ENCODE results near the gene RASA1.

RASA1 gene

GRCh38 chr5:87267574-87268125, at the start of gene RASA1:
Gene RASA1, plus strand, starts transcription at chr5:87267883. Its CDS starts 569 bp downstream, at chr5:87268452.
- TF ChIP-seq, protein P1, sequence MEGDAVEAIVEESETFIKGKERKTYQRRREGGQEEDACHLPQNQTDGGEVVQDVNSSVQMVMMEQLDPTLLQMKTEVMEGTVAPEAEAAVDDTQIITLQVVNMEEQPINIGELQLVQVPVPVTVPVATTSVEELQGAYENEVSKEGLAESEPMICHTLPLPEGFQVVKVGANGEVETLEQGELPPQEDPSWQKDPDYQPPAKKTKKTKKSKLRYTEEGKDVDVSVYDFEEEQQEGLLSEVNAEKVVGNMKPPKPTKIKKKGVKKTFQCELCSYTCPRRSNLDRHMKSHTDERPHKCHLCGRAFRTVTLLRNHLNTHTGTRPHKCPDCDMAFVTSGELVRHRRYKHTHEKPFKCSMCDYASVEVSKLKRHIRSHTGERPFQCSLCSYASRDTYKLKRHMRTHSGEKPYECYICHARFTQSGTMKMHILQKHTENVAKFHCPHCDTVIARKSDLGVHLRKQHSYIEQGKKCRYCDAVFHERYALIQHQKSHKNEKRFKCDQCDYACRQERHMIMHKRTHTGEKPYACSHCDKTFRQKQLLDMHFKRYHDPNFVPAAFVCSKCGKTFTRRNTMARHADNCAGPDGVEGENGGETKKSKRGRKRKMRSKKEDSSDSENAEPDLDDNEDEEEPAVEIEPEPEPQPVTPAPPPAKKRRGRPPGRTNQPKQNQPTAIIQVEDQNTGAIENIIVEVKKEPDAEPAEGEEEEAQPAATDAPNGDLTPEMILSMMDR (IDR thresholded peaks at IDR 0.05; ENCODE audit: insufficient read depth, low read length, poor library complexity, severe bottlenecking): peak; percentile 2
- no peaks in the 10 kb centered on the region; the same call in 1 of the 2 replicates for H3K36me3 ChIP-seq (ENCODE audit: control insufficient read depth, insufficient read depth, low read length)
- DNase-seq (ENCODE audit: extremely low read depth, insufficient read length): peak; percentile 90
- H3K27me3 ChIP-seq (replicated peaks; ENCODE audit: control insufficient read depth, insufficient read depth, low read length): no peaks in the 10 kb centered on the region
- peak within 1 kb of the TSS; percentile 70 for H3K4me3 ChIP-seq (replicated peaks; ENCODE audit: low read depth, low read length)

GRCh38 chr5:87229780-87230179, 37.9 kb upstream of the RASA1 start:
- no peak for DNase-seq (ENCODE audit: extremely low read depth, insufficient read length)
- TF ChIP-seq, protein P1 (IDR thresholded peaks at IDR 0.05; ENCODE audit: insufficient read depth, low read length, poor library complexity, severe bottlenecking): no peak
- Histone ChIP-seq H3K27me3 (replicated peaks; ENCODE audit: control insufficient read depth, insufficient read depth, low read length) (no peaks in the 10 kb centered on the region), H3K36me3 (ENCODE audit: control insufficient read depth, insufficient read depth, low read length) (no peaks in the 10 kb centered on the region), H3K4me3 (replicated peaks; ENCODE audit: low read depth, low read length) (no peak overlapping the region)

DNA sequence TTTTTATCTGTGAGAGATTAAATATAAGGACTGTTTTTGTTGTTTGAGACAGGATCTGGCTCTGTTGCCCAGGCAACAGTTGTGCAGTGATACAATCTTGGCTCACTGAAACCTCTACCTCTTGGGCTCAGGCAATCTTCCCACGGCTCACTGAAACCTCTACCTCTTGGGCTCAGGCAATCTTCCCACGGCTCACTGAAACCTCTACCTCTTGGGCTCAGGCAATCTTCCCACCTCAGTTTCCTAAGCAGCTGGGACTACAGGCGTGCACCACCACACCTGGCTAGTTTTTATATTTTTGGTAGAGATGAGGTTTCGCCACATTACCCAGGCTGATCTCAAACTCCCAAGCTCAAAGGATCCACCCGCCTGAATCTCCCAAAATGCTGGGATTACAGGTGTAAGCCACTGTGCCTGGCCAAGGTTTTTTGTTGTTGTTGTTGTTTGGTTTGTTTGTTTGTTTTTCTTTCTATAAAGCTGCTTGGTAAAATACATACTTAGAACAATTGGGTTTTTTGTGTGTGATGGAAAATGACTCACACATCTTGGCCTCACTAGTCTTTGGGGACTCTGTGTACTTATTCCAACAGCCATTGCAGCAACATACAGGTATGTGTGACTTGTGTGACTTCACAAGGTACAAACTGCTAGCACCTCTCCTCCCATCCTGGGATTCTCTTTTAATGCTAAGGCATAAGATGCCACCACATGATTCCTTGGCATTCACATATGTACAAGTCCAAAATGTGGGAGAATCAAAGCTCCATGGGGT, 36.5 kb upstream of the RASA1 start:
- Histone ChIP-seq H3K4me3 (replicated peaks; ENCODE audit: low read depth, low read length) (no peak overlapping the region), H3K27me3 (replicated peaks; ENCODE audit: control insufficient read depth, insufficient read depth, low read length) (no peaks in the 10 kb centered on the region), H3K36me3 (ENCODE audit: control insufficient read depth, insufficient read depth, low read length) (no peaks in the 10 kb centered on the region)
- TF ChIP-seq, protein P1 (IDR thresholded peaks at IDR 0.05; ENCODE audit: insufficient read depth, low read length, poor library complexity, severe bottlenecking): no peak
- peak; percentile 75 for DNase-seq (ENCODE audit: extremely low read depth, insufficient read length)

DNA sequence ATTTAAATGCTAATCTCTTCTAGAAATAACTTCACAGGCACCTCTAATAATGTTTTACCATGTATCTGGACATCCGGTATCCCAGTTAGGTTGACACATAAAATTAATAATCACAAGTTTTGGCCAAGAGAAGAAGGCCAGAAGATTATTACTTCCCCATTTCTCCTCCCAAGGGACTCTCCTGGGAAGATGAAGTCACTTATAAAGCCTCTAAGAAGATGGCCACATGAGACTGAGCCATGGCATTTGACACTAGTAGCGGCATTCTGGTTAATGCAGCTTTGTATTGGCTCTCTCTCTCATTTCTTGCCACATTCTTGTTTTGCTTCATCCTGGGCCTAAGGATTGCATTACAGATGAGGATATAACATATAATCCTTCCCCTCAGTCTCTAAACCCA, 34.5 kb upstream of the RASA1 start:
- DNase-seq (ENCODE audit: extremely low read depth, insufficient read length): no peak
- Histone ChIP-seq H3K27me3 (replicated peaks; ENCODE audit: control insufficient read depth, insufficient read depth, low read length) (no peaks in the 10 kb centered on the region), H3K36me3 (ENCODE audit: control insufficient read depth, insufficient read depth, low read length) (no peaks in the 10 kb centered on the region), H3K4me3 (replicated peaks; ENCODE audit: low read depth, low read length) (no peak overlapping the region)
- TF ChIP-seq, protein P1 (IDR thresholded peaks at IDR 0.05; ENCODE audit: insufficient read depth, low read length, poor library complexity, severe bottlenecking): no peak

GRCh38 chr5:87241555-87241954, 26.1 kb upstream of the RASA1 start:
- Histone ChIP-seq H3K27me3 (replicated peaks; ENCODE audit: control insufficient read depth, insufficient read depth, low read length) (no peaks in the 10 kb centered on the region), H3K36me3 (ENCODE audit: control insufficient read depth, insufficient read depth, low read length) (no peaks in the 10 kb centered on the region), H3K4me3 (replicated peaks; ENCODE audit: low read depth, low read length) (no peak overlapping the region)
- TF ChIP-seq, protein P1 (IDR thresholded peaks at IDR 0.05; ENCODE audit: insufficient read depth, low read length, poor library complexity, severe bottlenecking): no peak
- no peak for DNase-seq (ENCODE audit: extremely low read depth, insufficient read length)

Measured in GM06990 (cell line).